Measurements from ENCODE around the gene GBF1. TPM values are rescaled to one million over a fixed set of nuclear protein-coding genes. Genes with fewer than 3 reads are reported as not detected.

The GBF1 gene
- total RNA-seq, 2 experiments from 2014 or later: 28.8 to 30.9 TPM

GRCh38 chr10:102287991-102288390, 42.7 kb downstream of the GBF1 start:
- ChIA-PET POLR2A (interaction anchor here (1.0 kb wide), 1 partner anchor 13 kb away, joined by 3 read pairs; no protein-coding TSS in a partner anchor), CTCF (no interaction called here)
- Mint-ChIP-seq H3K4me1 (ENCODE audit: low read depth) (peaks cover 48% of the 10 kb centered on the region), H3K27ac (no peak overlapping the region), H3K4me3 (no peak overlapping the region), H3K36me3 (ENCODE audit: low read depth) (peaks cover 45% of the 10 kb centered on the region), H3K27me3 (no peaks in the 10 kb centered on the region), H3K9me3 (no peaks in the 10 kb centered on the region)
- Histone ChIP-seq H3K4me3 (ENCODE audit: low read length) (no peak overlapping the region), H3K27me3 (ENCODE audit: control insufficient read depth in 1 of 2, insufficient read depth in 2 of 2, low read length in 2 of 2) (no peaks in the 10 kb centered on the region), H3K27ac (ENCODE audit: low read depth in 1 of 2, low read length in 2 of 2) (no peak overlapping the region), H3K9me3 (ENCODE audit: control insufficient read depth in 1 of 2, insufficient read depth in 1 of 2, low read length in 2 of 2) (no peaks in the 10 kb centered on the region), H3K36me3 (ENCODE audit: insufficient read depth, low read length) (peaks cover 17% of the 10 kb centered on the region), H3K4me1 (ENCODE audit: insufficient read depth, low read length) (peaks cover 5% of the 10 kb centered on the region)
- TF ChIP-seq CTCF (IDR thresholded peaks at IDR 0.05): no peak
- DNase-seq (no peak), ATAC-seq (ENCODE audit: poor library complexity) (no peak)
- intact Hi-C loops (cut with DNase I, micrococcal nuclease): no loop called here

GRCh38 chr10:102289356-102289755, 44.0 kb downstream of the GBF1 start:
- intact Hi-C loops (cut with DNase I, micrococcal nuclease): no loop called here
- Histone ChIP-seq H3K4me3 (ENCODE audit: low read length) (no peak overlapping the region), H3K9me3 (ENCODE audit: control insufficient read depth in 1 of 2, insufficient read depth in 1 of 2, low read length in 2 of 2) (no peaks in the 10 kb centered on the region), H3K4me1 (ENCODE audit: insufficient read depth, low read length) (no peaks in the 10 kb centered on the region), H3K27me3 (ENCODE audit: control insufficient read depth in 1 of 2, insufficient read depth in 2 of 2, low read length in 2 of 2) (no peaks in the 10 kb centered on the region), H3K36me3 (ENCODE audit: insufficient read depth, low read length) (peaks cover 17% of the 10 kb centered on the region), H3K27ac (ENCODE audit: low read depth in 1 of 2, low read length in 2 of 2) (no peak overlapping the region)
- H3K36me3 Mint-ChIP-seq (ENCODE audit: low read depth): peaks cover 34% of the 10 kb centered on the region
- H3K4me1 Mint-ChIP-seq (ENCODE audit: low read depth): peaks cover 35% of the 10 kb centered on the region
- POLR2A ChIA-PET: no interaction called here
- TF ChIP-seq CTCF (IDR thresholded peaks at IDR 0.05): no peak
- no peak for ATAC-seq (ENCODE audit: poor library complexity)
- H3K27ac Mint-ChIP-seq: no peak overlapping the region
- no peak overlapping the region for H3K4me3 Mint-ChIP-seq
- no peaks in the 10 kb centered on the region for H3K27me3 Mint-ChIP-seq
- H3K9me3 Mint-ChIP-seq: no peaks in the 10 kb centered on the region
- CTCF ChIA-PET: no interaction called here
- no peak for DNase-seq

- H3K27me3 Mint-ChIP-seq: no peaks in the 10 kb centered on the region
- Histone ChIP-seq H3K9me3 (ENCODE audit: control insufficient read depth in 1 of 2, insufficient read depth in 1 of 2, low read length in 2 of 2) (no peaks in the 10 kb centered on the region), H3K4me3 (ENCODE audit: low read length) (no peak overlapping the region), H3K27me3 (ENCODE audit: control insufficient read depth in 1 of 2, insufficient read depth in 2 of 2, low read length in 2 of 2) (no peaks in the 10 kb centered on the region), H3K27ac (ENCODE audit: low read depth in 1 of 2, low read length in 2 of 2) (no peak overlapping the region), H3K36me3 (ENCODE audit: insufficient read depth, low read length) (peaks cover 19% of the 10 kb centered on the region), H3K4me1 (ENCODE audit: insufficient read depth, low read length) (no peaks in the 10 kb centered on the region)
- no peak overlapping the region for H3K27ac Mint-ChIP-seq
- no peak for TF ChIP-seq CTCF (IDR thresholded peaks at IDR 0.05)
- ATAC-seq (ENCODE audit: poor library complexity): no peak
- H3K4me3 Mint-ChIP-seq: no peak overlapping the region
- H3K9me3 Mint-ChIP-seq: no peaks in the 10 kb centered on the region
- no peak for DNase-seq
- H3K4me1 Mint-ChIP-seq (ENCODE audit: low read depth): peaks cover 30% of the 10 kb centered on the region
- intact Hi-C loops (cut with DNase I, micrococcal nuclease): no loop called here
- H3K36me3 Mint-ChIP-seq (ENCODE audit: low read depth): peaks cover 30% of the 10 kb centered on the region
- ChIA-PET CTCF (no interaction called here), POLR2A (no interaction called here)
Measured at GRCh38 chr10:102289840-102290239, 44.5 kb downstream of the GBF1 start.
